Ectodermal cell (in vitro differentiated cells): ENCODE results near the gene PSMB7.

Source experiments
- H3K27ac ChIP-seq: 2 replicates; pipeline ENCODE4 v1.7.0; 2013; ENCODE audit warnings: mild to moderate bottlenecking, low read depth, low read length; ENCODE audit not compliant: insufficient read depth, poor library complexity, severe bottlenecking
- H3K27me3 ChIP-seq: 2 replicates; pipeline ENCODE4 v1.7.0; 2013; ENCODE audit warnings: mild to moderate bottlenecking, low read length; ENCODE audit not compliant: insufficient read depth, control insufficient read depth, poor library complexity, severe bottlenecking
- H3K36me3 ChIP-seq: one replicate; pipeline ENCODE4 v1.7.0; 2013; ENCODE audit warnings: low read length; ENCODE audit not compliant: control insufficient read depth, insufficient read depth
- H3K4me1 ChIP-seq: one replicate; pipeline ENCODE4 v1.7.0; 2013; ENCODE audit warnings: low read length; ENCODE audit not compliant: control insufficient read depth, insufficient read depth
- H3K4me3 ChIP-seq: 2 replicates; pipeline ENCODE4 v1.7.0; 2013; ENCODE audit warnings: low read depth, low read length, control low read depth; ENCODE audit not compliant: insufficient read depth
- H3K9me3 ChIP-seq: 2 replicates; pipeline ENCODE4 v1.7.0; 2013; ENCODE audit warnings: mild to moderate bottlenecking, low read length, moderate library complexity; ENCODE audit not compliant: control insufficient read depth
- WGBS, 2 experiments: methylation state at CpG; one replicate each; pipeline ENCODE4 v1.1.7; 2013; ENCODE audit warnings: missing lambda C conversion rate in 2 of 2; 5-methylcytosine and 5-hydroxymethylcytosine counted together

PSMB7 gene

DNA sequence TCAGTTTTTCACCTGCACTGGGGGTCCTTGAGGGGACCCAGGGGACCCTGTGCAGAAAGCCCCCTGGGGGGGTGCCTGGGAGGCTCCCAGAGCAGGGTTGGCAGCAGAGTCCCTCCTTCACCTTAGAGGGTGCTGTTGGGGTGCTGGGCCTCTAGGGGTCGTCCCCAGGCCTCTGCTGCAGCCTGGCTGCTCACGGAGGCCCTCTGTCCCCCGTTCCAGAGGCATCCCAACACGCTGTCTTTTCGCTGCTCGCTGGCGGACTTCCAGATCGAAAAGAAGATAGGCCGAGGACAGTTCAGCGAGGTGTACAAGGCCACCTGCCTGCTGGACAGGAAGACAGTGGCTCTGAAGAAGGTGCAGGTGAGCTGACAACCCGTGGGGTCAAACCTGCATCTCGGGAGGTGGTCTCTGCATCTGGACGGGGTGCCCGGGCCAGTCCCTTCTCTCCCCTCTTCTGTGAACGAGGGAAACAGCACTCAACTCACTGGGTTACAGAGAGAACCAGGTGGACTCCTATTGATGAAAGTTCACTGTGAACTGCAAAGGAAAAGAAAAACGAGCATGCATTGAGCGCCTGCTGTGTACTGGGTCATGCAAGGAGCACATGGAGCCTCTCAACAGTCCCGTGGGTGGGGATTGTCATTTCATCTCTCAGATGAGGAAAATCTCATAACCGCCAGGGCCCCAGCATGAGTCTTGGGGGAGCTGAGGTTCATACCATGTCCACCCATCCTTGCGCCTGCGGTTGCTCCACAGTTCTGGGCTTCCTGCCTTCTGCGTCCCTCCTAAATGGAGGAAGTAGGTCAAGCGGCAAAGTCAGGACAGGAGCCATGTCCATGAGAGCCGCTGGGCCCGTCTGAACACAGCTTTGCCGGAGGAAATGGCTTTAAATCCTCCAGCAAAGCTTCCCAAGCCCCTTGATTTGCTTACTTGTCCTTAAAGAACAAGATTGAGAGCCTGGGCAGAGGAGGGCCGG lies 102.7 kb downstream of the PSMB7 start:
- Histone ChIP-seq H3K27me3 (no peaks in the 10 kb centered on the region), H3K4me3 (no peak overlapping the region), H3K27ac (no peak overlapping the region), H3K36me3 (no peaks in the 10 kb centered on the region), H3K9me3 (no peaks in the 10 kb centered on the region), H3K4me1 (no peaks in the 10 kb centered on the region)
- 85 to 88% methylated on average over 27 of the region's 27 CpGs for WGBS, 2 experiments

DNA sequence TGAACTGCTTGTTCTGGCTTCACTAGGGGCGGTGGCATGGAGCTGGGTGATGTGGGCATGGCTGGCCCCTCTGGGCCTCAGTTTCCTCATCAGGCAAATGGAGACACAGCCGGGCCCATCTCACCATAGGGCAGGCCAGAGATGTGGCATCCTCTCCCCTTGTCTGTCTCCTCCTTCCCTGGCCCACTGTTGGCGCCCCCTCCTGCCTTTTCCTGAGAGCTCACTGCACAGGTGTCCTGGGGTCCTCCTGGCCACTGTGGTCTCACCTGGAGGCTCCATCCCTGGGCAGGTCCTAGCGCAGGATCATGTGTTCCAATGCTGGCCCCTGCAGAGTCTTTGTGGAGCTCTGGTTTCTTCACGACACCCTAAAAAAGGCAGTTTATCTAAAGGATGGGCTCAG lies 104.0 kb downstream of the PSMB7 start:
- 89 to 90% methylated on average over 5 of the region's 5 CpGs for WGBS, 2 experiments
- H3K4me3 ChIP-seq = no peak overlapping the region
- H3K9me3 ChIP-seq = no peaks in the 10 kb centered on the region
- H3K4me1 ChIP-seq = no peaks in the 10 kb centered on the region
- no peaks in the 10 kb centered on the region for H3K27me3 ChIP-seq
- no peaks in the 10 kb centered on the region for H3K36me3 ChIP-seq
- H3K27ac ChIP-seq = no peak overlapping the region

DNA sequence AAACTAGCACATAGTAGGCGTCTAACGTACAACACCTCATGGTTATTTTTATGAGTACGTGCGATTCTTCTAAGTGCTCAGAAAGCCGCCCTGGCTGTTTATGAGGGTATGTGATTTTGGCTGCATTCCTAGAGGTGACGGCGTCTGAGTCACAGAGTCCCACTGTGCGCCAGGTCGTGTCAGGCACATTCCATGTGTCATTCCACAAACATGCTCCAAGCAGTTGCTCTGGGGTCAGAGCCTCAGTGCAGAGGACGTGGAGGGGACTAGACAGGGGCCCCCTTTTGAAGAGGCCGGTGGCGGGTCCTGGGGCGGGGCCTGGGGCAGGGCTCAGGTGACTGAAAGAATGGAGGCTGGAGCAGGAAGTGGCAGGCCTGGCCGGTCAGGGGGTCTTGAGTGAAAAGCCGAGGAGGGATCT lies 105.6 kb downstream of the PSMB7 start:
- Histone ChIP-seq H3K4me1 (no peaks in the 10 kb centered on the region), H3K27ac (no peak overlapping the region), H3K27me3 (no peaks in the 10 kb centered on the region), H3K36me3 (no peaks in the 10 kb centered on the region), H3K4me3 (no peak overlapping the region), H3K9me3 (no peaks in the 10 kb centered on the region)
- WGBS, 2 experiments = 80 to 87% methylated on average over 15 of the region's 15 CpGs

DNA sequence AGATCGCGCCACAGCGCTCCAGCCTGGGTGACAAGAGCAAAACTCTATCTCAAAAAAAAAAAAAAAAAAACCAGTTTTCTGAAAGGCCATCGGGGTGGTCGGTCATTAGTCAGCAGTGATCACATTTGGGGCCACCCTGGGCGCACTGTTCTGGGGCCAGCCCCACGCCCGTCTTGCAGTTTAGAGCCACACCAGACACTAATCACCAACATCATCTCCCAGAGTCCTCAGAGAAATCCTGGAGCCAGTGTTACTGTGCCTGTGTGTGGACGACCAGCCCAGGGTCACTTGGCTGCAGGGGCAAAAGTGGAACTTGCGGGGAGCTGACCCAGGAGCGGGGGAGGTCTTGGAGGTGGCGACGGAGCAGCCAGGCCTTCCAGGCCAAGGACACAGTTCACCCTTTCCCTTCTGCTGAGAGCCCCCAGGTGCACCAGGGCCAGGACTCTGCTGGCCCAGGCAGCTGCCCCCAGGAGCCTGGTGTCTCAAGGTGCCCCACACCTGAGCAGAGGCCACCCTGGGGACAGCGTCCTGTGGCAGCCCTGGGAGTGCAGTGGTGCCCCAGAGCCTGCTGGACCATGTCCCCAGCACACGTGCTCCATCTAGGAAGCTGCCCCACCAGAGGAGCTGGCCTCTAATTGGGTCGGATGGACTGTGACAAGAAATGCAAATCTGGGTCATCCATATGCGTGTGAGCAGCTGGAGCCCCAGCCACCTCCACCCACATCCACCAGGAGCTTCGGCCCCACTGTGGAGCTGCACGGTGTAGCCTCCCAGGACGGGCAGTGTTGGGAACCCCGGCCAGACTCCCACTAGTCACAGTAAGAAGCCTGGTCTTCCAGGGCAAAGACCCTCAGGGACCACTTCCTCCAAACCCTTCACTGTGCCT lies 106.4 kb downstream of the PSMB7 start:
- H3K4me3 ChIP-seq = no peak overlapping the region
- no peaks in the 10 kb centered on the region for H3K4me1 ChIP-seq
- no peak overlapping the region for H3K27ac ChIP-seq
- no peaks in the 10 kb centered on the region for H3K27me3 ChIP-seq
- H3K9me3 ChIP-seq = no peaks in the 10 kb centered on the region
- 88 to 89% methylated on average over 21 of the region's 21 CpGs for WGBS, 2 experiments
- H3K36me3 ChIP-seq = no peaks in the 10 kb centered on the region

DNA sequence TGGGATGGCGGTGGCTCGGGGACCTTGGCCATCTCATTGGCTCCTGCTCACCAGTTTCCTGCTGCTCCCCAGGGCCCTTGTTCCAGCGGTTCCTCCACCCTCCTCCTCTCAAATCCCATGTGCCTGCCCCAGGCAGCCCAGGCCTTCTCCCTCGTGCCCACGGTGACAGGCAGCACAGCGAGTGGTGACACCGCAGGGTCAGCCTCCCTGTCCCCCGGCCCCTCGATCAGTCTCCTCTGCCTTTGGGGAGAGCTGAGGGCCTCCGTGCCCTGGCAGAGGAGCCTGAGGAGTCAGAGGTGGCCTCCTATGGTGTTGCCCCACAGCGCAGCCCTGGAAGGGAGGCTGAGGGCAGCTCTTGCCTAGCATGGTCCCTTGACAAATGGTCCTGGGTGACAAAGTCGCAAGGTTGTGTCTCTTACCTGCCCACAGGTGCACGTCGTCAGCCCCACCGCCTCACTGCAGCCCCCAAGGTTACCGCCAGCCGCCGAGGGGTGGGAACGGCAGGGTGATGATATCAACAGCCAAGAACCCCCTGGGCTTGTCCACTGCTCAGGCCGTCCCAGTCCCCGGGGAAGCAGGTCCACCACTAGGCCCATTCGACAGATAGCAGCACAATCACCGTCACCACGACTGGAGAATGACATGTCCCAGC lies 107.7 kb downstream of the PSMB7 start:
- no peaks in the 10 kb centered on the region for H3K27me3 ChIP-seq
- 89 to 91% methylated on average over 24 of the region's 24 CpGs for WGBS, 2 experiments
- no peaks in the 10 kb centered on the region for H3K36me3 ChIP-seq
- no peaks in the 10 kb centered on the region for H3K4me1 ChIP-seq
- no peak overlapping the region for H3K4me3 ChIP-seq
- H3K27ac ChIP-seq = no peak overlapping the region
- H3K9me3 ChIP-seq = no peaks in the 10 kb centered on the region

DNA sequence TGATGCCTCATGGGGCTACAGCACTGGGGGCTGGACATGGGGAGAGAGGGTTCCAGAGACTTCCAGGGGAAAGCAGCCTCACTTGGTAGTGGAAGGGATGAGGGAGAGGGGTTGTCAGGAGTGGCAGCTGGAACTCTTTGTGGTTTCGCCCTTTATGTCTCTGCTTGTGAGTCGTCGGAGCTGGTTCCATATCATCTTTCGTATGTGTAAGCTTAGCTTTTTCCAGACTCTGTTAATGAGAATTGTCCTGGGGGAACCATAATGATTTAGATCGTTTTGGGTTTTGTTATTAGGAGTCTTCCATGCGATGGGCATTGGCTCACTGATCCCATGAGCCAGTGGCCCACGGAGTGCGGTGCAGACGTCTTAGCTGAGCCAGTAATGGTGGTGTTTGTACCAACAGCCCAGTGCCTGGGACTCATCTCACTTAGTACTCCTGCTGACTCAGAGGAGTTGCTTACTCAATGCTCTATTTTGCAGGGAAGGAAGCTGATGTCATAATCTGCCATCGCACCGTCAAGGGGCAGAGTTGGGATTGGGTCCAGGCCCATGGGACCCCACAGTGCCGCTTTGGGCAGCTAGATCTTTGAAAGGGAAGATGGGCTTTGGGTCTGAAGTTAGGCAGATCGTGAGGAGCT lies 109.0 kb downstream of the PSMB7 start:
- WGBS, 2 experiments = 92 to 93% methylated on average over 13 of the region's 13 CpGs

DNA sequence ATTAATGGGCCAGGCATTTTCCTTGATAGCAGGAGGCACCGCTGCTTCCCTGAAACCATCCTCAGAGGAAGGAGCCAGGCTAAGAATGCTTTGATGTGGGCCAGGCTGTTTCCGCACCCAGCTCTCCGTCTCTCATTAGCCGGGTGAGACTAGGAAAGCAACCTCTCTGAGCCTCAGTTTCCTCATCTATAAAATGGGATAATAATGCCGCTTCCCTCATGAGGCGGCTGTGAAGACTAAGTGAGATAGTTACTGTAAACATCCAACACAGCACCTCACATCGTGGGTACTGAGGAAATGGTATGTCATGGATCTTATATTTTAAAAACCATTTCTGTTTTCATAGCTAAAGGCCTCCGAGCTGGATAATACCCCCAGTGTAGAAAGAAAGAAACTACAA lies 111.0 kb downstream of the PSMB7 start:
- WGBS, 2 experiments = 95 to 96% methylated on average over 7 to 8 of the region's 8 CpGs
- no peaks in the 10 kb centered on the region for H3K36me3 ChIP-seq
- no peak overlapping the region for H3K27ac ChIP-seq
- H3K4me3 ChIP-seq = no peak overlapping the region
- H3K27me3 ChIP-seq = no peaks in the 10 kb centered on the region
- no peaks in the 10 kb centered on the region for H3K9me3 ChIP-seq
- no peaks in the 10 kb centered on the region for H3K4me1 ChIP-seq

More for the DNA sequence above, 109.0 kb downstream of the PSMB7 start:
- Histone ChIP-seq H3K27me3 (no peaks in the 10 kb centered on the region), H3K27ac (no peak overlapping the region), H3K4me1 (no peaks in the 10 kb centered on the region), H3K36me3 (no peaks in the 10 kb centered on the region), H3K4me3 (no peak overlapping the region), H3K9me3 (no peaks in the 10 kb centered on the region)

DNA sequence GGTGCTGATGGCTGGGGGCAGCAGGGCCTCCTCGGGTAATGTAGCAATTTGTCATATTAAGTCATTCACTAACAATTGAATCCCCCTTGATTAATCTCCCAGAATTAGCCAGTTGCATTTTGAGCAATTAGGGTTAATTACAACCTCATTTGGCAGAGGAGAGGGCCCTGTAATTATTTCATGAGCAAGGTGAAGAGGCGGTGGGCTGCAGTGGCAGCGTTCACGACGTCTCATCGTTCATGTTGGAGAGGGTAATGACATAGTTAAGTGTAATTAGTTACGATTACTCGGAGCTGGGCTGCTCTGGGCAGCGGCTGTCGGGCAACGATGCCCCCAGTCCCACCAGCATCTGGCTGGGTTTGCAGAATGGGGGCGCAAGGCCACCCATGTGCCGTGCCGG lies 111.5 kb downstream of the PSMB7 start:
- 97 to 98% methylated on average over 14 of the region's 14 CpGs for WGBS, 2 experiments
- Histone ChIP-seq H3K4me1 (no peaks in the 10 kb centered on the region), H3K4me3 (no peak overlapping the region), H3K27me3 (no peaks in the 10 kb centered on the region), H3K36me3 (no peaks in the 10 kb centered on the region), H3K9me3 (no peaks in the 10 kb centered on the region), H3K27ac (no peak overlapping the region)
